H1 (cell line): ENCODE measurements around the gene ANP32A.

ENCODE experiments used
- BCL11A ChIP-seq, 2 experiments: IDR thresholded peaks; one replicate each; pipeline ENCODE4 v1.6.1; 2011; ENCODE audit warnings: low read depth in 2 of 2, low read length in 2 of 2, mild to moderate bottlenecking in 2 of 2
- CEBPB ChIP-seq: IDR thresholded peaks from 2 replicates; pipeline ENCODE4 v1.6.1; 2012; ENCODE audit warnings: low read depth, low read length
- CTCF ChIP-seq, 3 experiments: IDR thresholded peaks; 1 replicate in 2 of 3; 2 replicates in 1 of 3; pipeline versions ENCODE4 v1.5.1 to v1.6.1; 2011; ENCODE audit warnings: low read length in 3 of 3, mild to moderate bottlenecking in 3 of 3, inconsistent platforms in 2 of 3, low read depth in 1 of 3, moderate library complexity in 1 of 3; ENCODE audit not compliant: insufficient read depth in 1 of 3; ENCODE audit errors: control extremely low read depth in 1 of 3
- EZH2 ChIP-seq: fragments of 200-600 bp; sonication (generic); IDR thresholded peaks from 2 replicates; pipeline ENCODE4 v1.7.1; 2012; ENCODE audit warnings: low read depth, mild to moderate bottlenecking, moderate library complexity, low read length, inconsistent platforms; ENCODE audit not compliant: severe bottlenecking
- GABPA ChIP-seq: IDR thresholded peaks from 2 replicates; pipeline ENCODE4 v1.6.1; 2011; ENCODE audit warnings: mild to moderate bottlenecking, low read length, moderate library complexity, borderline replicate concordance; ENCODE audit not compliant: insufficient read depth
- JUN ChIP-seq: IDR thresholded peaks from 2 replicates; pipeline ENCODE4 v1.6.1; 2011; ENCODE audit warnings: low read depth, mild to moderate bottlenecking, improper control_type of control experiment, low read length
- POLR2A ChIP-seq, 2 experiments: IDR thresholded peaks; 1 replicate in 1 of 2; 2 replicates in 1 of 2; pipeline ENCODE4 v1.6.1; 2011; ENCODE audit warnings: low read depth in 2 of 2, low read length in 2 of 2, mild to moderate bottlenecking in 2 of 2; ENCODE audit errors: control extremely low read depth in 1 of 2
- RXRA ChIP-seq: IDR thresholded peaks from 2 replicates; pipeline ENCODE4 v1.6.1; 2011; ENCODE audit warnings: low read depth, mild to moderate bottlenecking, low read length, moderate library complexity; ENCODE audit not compliant: insufficient read depth
- YY1 ChIP-seq: IDR thresholded peaks from 2 replicates; pipeline ENCODE4 v1.6.1; 2011; ENCODE audit warnings: low read depth, mild to moderate bottlenecking, low read length

- TF ChIP-seq CTCF (IDR thresholded peaks at IDR 0.05; ENCODE audit: control extremely low read depth in 1 of 3, insufficient read depth in 1 of 3, low read depth in 1 of 3, low read length in 3 of 3) (no peak), JUN (no peak), BCL11A (IDR thresholded peaks at IDR 0.05; ENCODE audit: low read depth in 2 of 2, low read length in 2 of 2) (no peak), RXRA (no peak), CEBPB (no peak), YY1 (no peak), GABPA (no peak), EZH2 (no peak), POLR2A (IDR thresholded peaks at IDR 0.05; ENCODE audit: control extremely low read depth in 1 of 2, low read depth in 2 of 2, low read length in 2 of 2) (no peak)
These were observed 33.9 kb downstream of the ANP32A start for GRCh38 chr15:68786753-68787152.
